PC-3 (cell line): Measurements from ENCODE around the gene KAZN.

Experiments used
- EZH2 ChIP-seq: fragments of 300-600 bp; sonication (generic); IDR thresholded peaks from one replicate; pipeline ENCODE4 v1.6.1; 2017; ENCODE audit warnings: antibody characterized with exemption, mild to moderate bottlenecking, low read length; ENCODE audit not compliant: unreplicated experiment
- TF ChIP-seq, protein P1 (sequence below): fragments of 300-600 bp; sonication (generic); conservative IDR thresholded peaks from 2 replicates; pipeline ENCODE4 v1.5.1; 2017; ENCODE audit warnings: antibody characterized with exemption, low read depth, mild to moderate bottlenecking, low read length

DNA sequence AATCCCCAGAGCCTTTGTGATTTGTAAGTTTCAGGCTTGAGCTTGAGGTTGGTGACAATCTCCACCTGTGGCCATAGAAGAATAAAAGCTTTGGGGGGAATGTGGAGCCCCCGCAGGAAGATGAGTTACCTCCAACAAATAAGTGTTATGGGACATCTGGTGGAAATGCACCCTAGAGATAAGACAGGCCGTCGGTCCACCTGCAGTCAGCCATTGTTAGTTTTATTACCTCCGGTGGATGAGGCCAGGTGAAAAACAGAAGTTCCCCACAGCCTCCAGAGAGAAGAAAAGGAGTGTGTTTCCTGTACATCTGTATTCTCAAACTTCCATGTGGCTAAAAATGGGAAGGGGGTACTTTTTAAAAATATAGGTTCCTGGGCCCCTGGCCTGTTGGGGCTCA is 137.4 kb downstream of the KAZN start:
- no peak for TF ChIP-seq EZH2
- TF ChIP-seq, protein P1, sequence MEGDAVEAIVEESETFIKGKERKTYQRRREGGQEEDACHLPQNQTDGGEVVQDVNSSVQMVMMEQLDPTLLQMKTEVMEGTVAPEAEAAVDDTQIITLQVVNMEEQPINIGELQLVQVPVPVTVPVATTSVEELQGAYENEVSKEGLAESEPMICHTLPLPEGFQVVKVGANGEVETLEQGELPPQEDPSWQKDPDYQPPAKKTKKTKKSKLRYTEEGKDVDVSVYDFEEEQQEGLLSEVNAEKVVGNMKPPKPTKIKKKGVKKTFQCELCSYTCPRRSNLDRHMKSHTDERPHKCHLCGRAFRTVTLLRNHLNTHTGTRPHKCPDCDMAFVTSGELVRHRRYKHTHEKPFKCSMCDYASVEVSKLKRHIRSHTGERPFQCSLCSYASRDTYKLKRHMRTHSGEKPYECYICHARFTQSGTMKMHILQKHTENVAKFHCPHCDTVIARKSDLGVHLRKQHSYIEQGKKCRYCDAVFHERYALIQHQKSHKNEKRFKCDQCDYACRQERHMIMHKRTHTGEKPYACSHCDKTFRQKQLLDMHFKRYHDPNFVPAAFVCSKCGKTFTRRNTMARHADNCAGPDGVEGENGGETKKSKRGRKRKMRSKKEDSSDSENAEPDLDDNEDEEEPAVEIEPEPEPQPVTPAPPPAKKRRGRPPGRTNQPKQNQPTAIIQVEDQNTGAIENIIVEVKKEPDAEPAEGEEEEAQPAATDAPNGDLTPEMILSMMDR: no peak
